HCT116 (cell line): ENCODE measurements around the gene ASRGL1. TPM values are rescaled to one million over a fixed set of nuclear protein-coding genes. Genes with fewer than 3 reads are reported as not detected.

Experiments
- ATAC-seq: fragments of 200-7000 bp; cut with Tn5 transposase; 2 replicates; pipeline ENCODE4 v1.9.1; 2020; ENCODE audit warnings: mild to moderate bottlenecking, moderate library complexity
- BruUV-seq: library from RNA; stranded (reverse); fragments of 400-500 nt; replicated peaks from 2 replicates; lab custom pipeline; 2021; lab: Mats Ljungman, UMichigan
- CTCF ChIA-PET: fragments of 300-600 bp; sonication (Branson Sonifier 250); formaldehyde crosslinking; loops from one replicate; lab custom pipeline; 2021; ENCODE audit warnings: antibody characterized with exemption; lab: Charles Lee
- POLR2A ChIA-PET: fragments of 300-600, 350-600 bp; sonication (Branson Sonifier 250); formaldehyde crosslinking; loops from one replicate; lab custom pipeline; 2021; ENCODE audit warnings: antibody characterized with exemption; lab: Charles Lee
- RAD21 ChIA-PET, 2 experiments: fragments of 300-600 bp; sonication (Branson Sonifier 250); formaldehyde crosslinking; loops; one replicate each; lab custom pipeline; 2023; ENCODE audit warnings: low total read pairs in 2 of 2; ENCODE audit not compliant: uncharacterized antibody in 2 of 2, unreplicated experiment in 2 of 2, low non-redundant PET in 1 of 2; lab: Charles Lee
- DNase-seq: peaks from one replicate; pipeline ENCODE4 v3.0.0-alpha.2; 2010; ENCODE audit warnings: low read depth, low spot score
- H2AFZ ChIP-seq: fragments of 200-600 bp; shearing (Covaris generic), sonication (generic); 2 replicates; pipeline ENCODE4 v1.6.1; 2017; ENCODE audit warnings: low read depth, mixed run types, mixed read lengths, antibody characterized with exemption, low read length; ENCODE audit not compliant: poor library complexity, severe bottlenecking
- H3K27ac ChIP-seq: 2 replicates; pipeline ENCODE4 v1.5.1; 2012; ENCODE audit warnings: low read depth, low read length
- H3K27me3 ChIP-seq: fragments of 200-600 bp; sonication (generic); 2 replicates; pipeline ENCODE4 v1.6.1; 2016; ENCODE audit warnings: mixed run types, low read length, mixed read lengths; ENCODE audit not compliant: insufficient read depth
- H3K36me3 ChIP-seq, 2 experiments: fragments of 200-500 bp in 1 of 2; fragments of 200-600 bp in 1 of 2; sonication (Bioruptor generic) in 1 of 2; sonication (generic) in 1 of 2; 2 replicates each; pipeline versions ENCODE4 v1.5.1 to v1.6.1; 2014 to 2016; ENCODE audit warnings: low read length in 2 of 2, inconsistent platforms in 1 of 2, mixed read lengths in 1 of 2, mixed run types in 1 of 2; ENCODE audit not compliant: insufficient read depth in 2 of 2, control insufficient read depth in 1 of 2
- H3K4me1 ChIP-seq, 2 experiments: fragments of 200-600 bp in 1 of 2; sonication (generic) in 1 of 2; 2 replicates each; pipeline versions ENCODE4 v1.5.1 to v1.6.1; 2012 to 2017; ENCODE audit warnings: low read length in 2 of 2, inconsistent platforms in 1 of 2, mild to moderate bottlenecking in 1 of 2, mixed read lengths in 1 of 2, mixed run types in 1 of 2, moderate library complexity in 1 of 2; ENCODE audit not compliant: insufficient read depth in 2 of 2, control insufficient read depth in 1 of 2
- H3K4me2 ChIP-seq: fragments of 200-600 bp; sonication (generic); 2 replicates; pipeline ENCODE4 v1.6.1; 2017; ENCODE audit warnings: mixed run types, low read length, mixed read lengths
- H3K4me3 ChIP-seq, 2 experiments: fragments of 200-600 bp in 1 of 2; sonication (generic) in 1 of 2; replicated peaks in 1 of 2; 2 replicates each; pipeline ENCODE4 v1.5.1; 2011 to 2016; ENCODE audit warnings: low read length in 2 of 2, control low read depth in 1 of 2, low read depth in 1 of 2, mild to moderate bottlenecking in 1 of 2, mixed read lengths in 1 of 2, mixed run types in 1 of 2
- H3K79me2 ChIP-seq: fragments of 200-600 bp; sonication (generic); 2 replicates; pipeline ENCODE4 v1.6.1; 2017; ENCODE audit warnings: mild to moderate bottlenecking, mixed run types, low read length, moderate library complexity, mixed read lengths; ENCODE audit not compliant: insufficient read depth
- H3K9ac ChIP-seq: fragments of 200-600 bp; sonication (generic); 2 replicates; pipeline ENCODE4 v1.6.1; 2016; ENCODE audit warnings: low read length, mixed read lengths
- H3K9me2 ChIP-seq: fragments of 200-600 bp; sonication (generic), shearing (Covaris generic); 2 replicates; pipeline ENCODE4 v1.6.1; 2017; ENCODE audit warnings: mixed run types, mild to moderate bottlenecking, moderate library complexity; ENCODE audit not compliant: insufficient read depth
- H3K9me3 ChIP-seq, 2 experiments: fragments of 200-500 bp in 1 of 2; fragments of 200-600 bp in 1 of 2; sonication (Bioruptor generic) in 1 of 2; sonication (generic) in 1 of 2; 2 replicates each; pipeline ENCODE4 v1.6.1; 2014 to 2017; ENCODE audit warnings: low read length in 2 of 2, mixed read lengths in 2 of 2, inconsistent platforms in 1 of 2, low read depth in 1 of 2, mild to moderate bottlenecking in 1 of 2, mixed run types in 1 of 2, moderate library complexity in 1 of 2; ENCODE audit not compliant: control insufficient read depth in 1 of 2, insufficient read depth in 1 of 2
- H4K20me1 ChIP-seq: fragments of 200-600 bp; sonication (generic), shearing (Covaris generic); 2 replicates; pipeline ENCODE4 v1.6.1; 2017; ENCODE audit warnings: mixed run types, mild to moderate bottlenecking, moderate library complexity; ENCODE audit not compliant: insufficient read depth
- ATF3 ChIP-seq: IDR thresholded peaks from 2 replicates; pipeline ENCODE4 v1.6.1; 2012
- CBX3 ChIP-seq: IDR thresholded peaks from 2 replicates; pipeline ENCODE4 v1.6.1; 2012; ENCODE audit warnings: low read depth
- CEBPB ChIP-seq: IDR thresholded peaks from 2 replicates; pipeline ENCODE4 v1.6.1; 2012; ENCODE audit warnings: low read depth
- ELF1 ChIP-seq: IDR thresholded peaks from 2 replicates; pipeline ENCODE4 v1.6.1; 2012; ENCODE audit warnings: low read depth, borderline replicate concordance
- EZH2 ChIP-seq: fragments of 200-600 bp; sonication (generic); IDR thresholded peaks from 2 replicates; pipeline ENCODE4 v1.6.1; 2017; ENCODE audit warnings: antibody characterized with exemption, mixed run types
- EZH2phosphoT487 ChIP-seq: fragments of 200-600 bp; IDR thresholded peaks from 2 replicates; pipeline ENCODE4 v1.6.1; 2018; ENCODE audit warnings: antibody characterized with exemption, borderline replicate concordance
- FOSL1 ChIP-seq: IDR thresholded peaks from 2 replicates; pipeline ENCODE4 v1.6.1; 2012; ENCODE audit warnings: low read depth
- JUND ChIP-seq: IDR thresholded peaks from 2 replicates; pipeline ENCODE4 v1.6.1; 2012
- POLR2A ChIP-seq: IDR thresholded peaks from 2 replicates; pipeline ENCODE4 v1.7.0; 2011; ENCODE audit warnings: borderline replicate concordance; ENCODE audit not compliant: insufficient read depth, insufficient read length; ENCODE audit errors: extremely low read depth
- POLR2AphosphoS5 ChIP-seq: IDR thresholded peaks from 2 replicates; pipeline ENCODE4 v1.6.1; 2011; ENCODE audit warnings: mild to moderate bottlenecking, low read depth, low read length, moderate library complexity
- RAD21 ChIP-seq: IDR thresholded peaks from 2 replicates; pipeline ENCODE4 v1.6.1; 2012; ENCODE audit warnings: low read depth, mild to moderate bottlenecking
- SIN3A ChIP-seq: IDR thresholded peaks from 2 replicates; pipeline ENCODE4 v1.6.1; 2012; ENCODE audit warnings: low read depth
- SP1 ChIP-seq: IDR thresholded peaks from 2 replicates; pipeline ENCODE4 v1.6.1; 2012; ENCODE audit warnings: low read depth
- SRF ChIP-seq: IDR thresholded peaks from 2 replicates; pipeline ENCODE4 v1.6.1; 2012; ENCODE audit warnings: low read depth
- TCF7L2 ChIP-seq: IDR thresholded peaks from 2 replicates; pipeline ENCODE4 v1.7.0; 2011; ENCODE audit warnings: borderline replicate concordance, inconsistent platforms; ENCODE audit not compliant: insufficient read depth, insufficient read length; ENCODE audit errors: extremely low read depth
- YY1 ChIP-seq: IDR thresholded peaks from 2 replicates; pipeline ENCODE4 v1.6.1; 2011; ENCODE audit warnings: low read length, low read depth, moderate library complexity, mild to moderate bottlenecking; ENCODE audit not compliant: insufficient replicate concordance; ENCODE audit errors: extremely low read depth
- ZNF274 ChIP-seq: fragments of 200-500 bp; sonication (Bioruptor generic); IDR thresholded peaks from 2 replicates; pipeline ENCODE4 v1.6.1; 2014; ENCODE audit warnings: mild to moderate bottlenecking, low read depth, low read length, inconsistent platforms
- intact Hi-C: fragments of 100-400 bp; cut with micrococcal nuclease; formaldehyde crosslinking; loops from 2 replicates; pipeline ENCODE4 v1.10.0; 2022
- total RNA-seq: library from RNA; stranded (reverse); gene quantifications from one replicate; pipeline ENCODE4 v1.2.1, GENCODE V29; 2021; ENCODE audit not compliant: unreplicated experiment
- TF ChIP-seq, protein P1 (sequence below): IDR thresholded peaks from 2 replicates; pipeline ENCODE4 v1.6.1; 2012
- TF ChIP-seq, protein P2 (sequence below), 3 experiments: fragments of 200-600 bp in 1 of 3; sonication (generic) in 1 of 3; IDR thresholded peaks in 2 of 3; conservative IDR thresholded peaks in 1 of 3; 2 replicates each; pipeline ENCODE4 v1.5.1; 2012 to 2017; ENCODE audit warnings: low read depth in 2 of 3, low read length in 2 of 3, antibody characterized with exemption in 1 of 3, borderline replicate concordance in 1 of 3, control low read depth in 1 of 3, mild to moderate bottlenecking in 1 of 3, mixed read lengths in 1 of 3, mixed run types in 1 of 3, moderate library complexity in 1 of 3; ENCODE audit not compliant: insufficient read depth in 1 of 3
- TF ChIP-seq, protein P3 (sequence below): IDR thresholded peaks from 2 replicates; pipeline ENCODE4 v1.6.1; 2011; ENCODE audit warnings: mild to moderate bottlenecking, low read length, moderate library complexity; ENCODE audit not compliant: insufficient replicate concordance; ENCODE audit errors: extremely low read depth

The ASRGL1 gene
- total RNA-seq, 1 experiment from 2014 or later, result 27.6 TPM

- BruUV-seq, result no TSS peak
- Histone ChIP-seq H3K36me3 (no peaks in the 10 kb centered on the region), H3K4me3 (no peak overlapping the region), H3K9me3 (no peaks in the 10 kb centered on the region), H3K4me2 (no peak overlapping the region), H3K9me2 (no peaks in the 10 kb centered on the region), H2AFZ (no peak overlapping the region), H3K4me1 (peaks cover 0 to 16% of the 10 kb centered on the region in 2 experiments; a peak in 2 of 4 replicates), H4K20me1 (no peaks in the 10 kb centered on the region), H3K9ac (no peak overlapping the region), H3K27me3 (no peaks in the 10 kb centered on the region), H3K27ac (no peak overlapping the region), H3K79me2 (no peaks in the 10 kb centered on the region)
- POLR2A ChIA-PET, result no interaction called here
- DNase-seq (no peak), ATAC-seq (no peak)
- RAD21 ChIA-PET, result no interaction called here
- intact Hi-C loops, result no loop called here
- CTCF ChIA-PET, result no interaction called here
- TF ChIP-seq SRF (no peak), EZH2 (no peak), SP1 (no peak), POLR2AphosphoS5 (no peak), JUND (no peak), EZH2phosphoT487 (no peak), CBX3 (no peak), POLR2A (no peak), CEBPB (no peak), TCF7L2 (no peak), ZNF274 (no peak), FOSL1 (no peak), ATF3 (no peak), SIN3A (no peak), YY1 (no peak), RAD21 (no peak), ELF1 (no peak)
- TF ChIP-seq, protein P1, sequence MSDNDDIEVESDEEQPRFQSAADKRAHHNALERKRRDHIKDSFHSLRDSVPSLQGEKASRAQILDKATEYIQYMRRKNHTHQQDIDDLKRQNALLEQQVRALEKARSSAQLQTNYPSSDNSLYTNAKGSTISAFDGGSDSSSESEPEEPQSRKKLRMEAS, result no peak
- TF ChIP-seq, protein P2, sequence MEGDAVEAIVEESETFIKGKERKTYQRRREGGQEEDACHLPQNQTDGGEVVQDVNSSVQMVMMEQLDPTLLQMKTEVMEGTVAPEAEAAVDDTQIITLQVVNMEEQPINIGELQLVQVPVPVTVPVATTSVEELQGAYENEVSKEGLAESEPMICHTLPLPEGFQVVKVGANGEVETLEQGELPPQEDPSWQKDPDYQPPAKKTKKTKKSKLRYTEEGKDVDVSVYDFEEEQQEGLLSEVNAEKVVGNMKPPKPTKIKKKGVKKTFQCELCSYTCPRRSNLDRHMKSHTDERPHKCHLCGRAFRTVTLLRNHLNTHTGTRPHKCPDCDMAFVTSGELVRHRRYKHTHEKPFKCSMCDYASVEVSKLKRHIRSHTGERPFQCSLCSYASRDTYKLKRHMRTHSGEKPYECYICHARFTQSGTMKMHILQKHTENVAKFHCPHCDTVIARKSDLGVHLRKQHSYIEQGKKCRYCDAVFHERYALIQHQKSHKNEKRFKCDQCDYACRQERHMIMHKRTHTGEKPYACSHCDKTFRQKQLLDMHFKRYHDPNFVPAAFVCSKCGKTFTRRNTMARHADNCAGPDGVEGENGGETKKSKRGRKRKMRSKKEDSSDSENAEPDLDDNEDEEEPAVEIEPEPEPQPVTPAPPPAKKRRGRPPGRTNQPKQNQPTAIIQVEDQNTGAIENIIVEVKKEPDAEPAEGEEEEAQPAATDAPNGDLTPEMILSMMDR (IDR thresholded peaks at IDR 0.05 in 2 of 3, conservative IDR thresholded peaks at IDR 0.05 in 1 of 3; ENCODE audit: borderline replicate concordance in 1 of 3, insufficient read depth in 1 of 3, low read depth in 2 of 3, low read length in 2 of 3), result no peak
- TF ChIP-seq, protein P3, sequence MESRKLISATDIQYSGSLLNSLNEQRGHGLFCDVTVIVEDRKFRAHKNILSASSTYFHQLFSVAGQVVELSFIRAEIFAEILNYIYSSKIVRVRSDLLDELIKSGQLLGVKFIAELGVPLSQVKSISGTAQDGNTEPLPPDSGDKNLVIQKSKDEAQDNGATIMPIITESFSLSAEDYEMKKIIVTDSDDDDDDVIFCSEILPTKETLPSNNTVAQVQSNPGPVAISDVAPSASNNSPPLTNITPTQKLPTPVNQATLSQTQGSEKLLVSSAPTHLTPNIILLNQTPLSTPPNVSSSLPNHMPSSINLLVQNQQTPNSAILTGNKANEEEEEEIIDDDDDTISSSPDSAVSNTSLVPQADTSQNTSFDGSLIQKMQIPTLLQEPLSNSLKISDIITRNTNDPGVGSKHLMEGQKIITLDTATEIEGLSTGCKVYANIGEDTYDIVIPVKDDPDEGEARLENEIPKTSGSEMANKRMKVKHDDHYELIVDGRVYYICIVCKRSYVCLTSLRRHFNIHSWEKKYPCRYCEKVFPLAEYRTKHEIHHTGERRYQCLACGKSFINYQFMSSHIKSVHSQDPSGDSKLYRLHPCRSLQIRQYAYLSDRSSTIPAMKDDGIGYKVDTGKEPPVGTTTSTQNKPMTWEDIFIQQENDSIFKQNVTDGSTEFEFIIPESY, result no peak
Measured at GRCh38 chr11:62431171-62431901, 94.1 kb downstream of the ASRGL1 start.
